IMR-90 (cell line): Measurements from ENCODE around the gene AAR2. TPM values are rescaled to one million over a fixed set of nuclear protein-coding genes. Genes with fewer than 3 reads are reported as not detected.

Experiments
- ATAC-seq: fragments of 200-7000 bp; cut with Tn5 transposase; 2 replicates; pipeline ENCODE4 v1.9.1; 2020; ENCODE audit warnings: low read depth, mild to moderate bottlenecking, moderate library complexity
- BruUV-seq: library from RNA; stranded (reverse); fragments of 400-500 nt; replicated peaks from 2 replicates; lab custom pipeline; 2021; lab: Mats Ljungman, UMichigan
- CTCF ChIA-PET: fragments of 300-600 bp; formaldehyde crosslinking; extraction: SDS; loops from one replicate; lab custom pipeline; 2021; ENCODE audit warnings: antibody characterized with exemption; lab: Yijun Ruan, JAX
- POLR2A ChIA-PET: fragments of 300-600 bp; sonication (Branson Sonifier 250); formaldehyde crosslinking; loops from one replicate; lab custom pipeline; 2022; ENCODE audit warnings: antibody characterized with exemption; ENCODE audit not compliant: unreplicated experiment; lab: Charles Lee
- DNase-seq: peaks from one replicate; pipeline ENCODE4 v3.0.0; 2013
- H2AFZ ChIP-seq: replicated peaks from 2 replicates; pipeline ENCODE3; 2013; ENCODE audit warnings: low read length, mild to moderate bottlenecking; ENCODE audit not compliant: poor library complexity
- H2AK5ac ChIP-seq: 2 replicates; pipeline ENCODE4 v1.6.1; 2013; ENCODE audit warnings: low read depth, low read length, inconsistent platforms
- H2AK9ac ChIP-seq: replicated peaks from 2 replicates; pipeline ENCODE3; 2013; ENCODE audit warnings: mild to moderate bottlenecking, low read depth, low read length, moderate library complexity; ENCODE audit not compliant: poor library complexity
- H2BK120ac ChIP-seq: 2 replicates; pipeline ENCODE4 v1.6.1; 2013; ENCODE audit warnings: low read depth, low read length, inconsistent platforms
- H2BK15ac ChIP-seq: 3 replicates; pipeline ENCODE4 v1.6.1; 2013; ENCODE audit warnings: low read depth, low read length, inconsistent platforms
- H2BK20ac ChIP-seq: 2 replicates; pipeline ENCODE4 v1.6.1; 2013; ENCODE audit warnings: low read depth, mild to moderate bottlenecking, inconsistent platforms, low read length, moderate library complexity
- H2BK5ac ChIP-seq: 2 replicates; pipeline ENCODE4 v1.6.1; 2013; ENCODE audit warnings: mild to moderate bottlenecking, low read depth, low read length, inconsistent platforms; ENCODE audit not compliant: poor library complexity, severe bottlenecking
- H3K14ac ChIP-seq: replicated peaks from 2 replicates; pipeline ENCODE4 v1.6.1; 2013; ENCODE audit warnings: low read depth, low read length, inconsistent platforms
- H3K18ac ChIP-seq: 2 replicates; pipeline ENCODE4 v1.6.1; 2013; ENCODE audit warnings: low read depth, low read length, control low read depth
- H3K23ac ChIP-seq: 2 replicates; pipeline ENCODE4 v1.6.1; 2013; ENCODE audit warnings: low read depth, low read length, inconsistent platforms
- H3K27ac ChIP-seq: 2 replicates; pipeline ENCODE4 v1.5.1; 2013; ENCODE audit warnings: mild to moderate bottlenecking, control low read depth, low read length; ENCODE audit not compliant: insufficient read depth
- H3K27me3 ChIP-seq: 2 replicates; pipeline ENCODE4 v1.6.1; 2013; ENCODE audit warnings: low read length; ENCODE audit not compliant: control insufficient read depth, insufficient read depth
- H3K36me3 ChIP-seq: 2 replicates; pipeline ENCODE4 v1.6.1; 2013; ENCODE audit warnings: low read length, mixed read lengths; ENCODE audit not compliant: control insufficient read depth, insufficient read depth
- H3K4ac ChIP-seq: 2 replicates; pipeline ENCODE4 v1.6.1; 2013; ENCODE audit warnings: low read depth, low read length, inconsistent platforms
- H3K4me1 ChIP-seq: 2 replicates; pipeline ENCODE4 v1.6.1; 2013; ENCODE audit warnings: low read length, mixed read lengths; ENCODE audit not compliant: control insufficient read depth, insufficient read depth
- H3K4me2 ChIP-seq: 2 replicates; pipeline ENCODE4 v1.6.1; 2013; ENCODE audit warnings: low read depth, mild to moderate bottlenecking, control low read depth, low read length, moderate library complexity
- H3K4me3 ChIP-seq: 2 replicates; pipeline ENCODE4 v1.5.1; 2013; ENCODE audit warnings: low read depth, mild to moderate bottlenecking, control low read depth, low read length, moderate library complexity; ENCODE audit not compliant: insufficient read depth
- H3K56ac ChIP-seq: 2 replicates; pipeline ENCODE4 v1.6.1; 2013; ENCODE audit warnings: low read length, inconsistent platforms; ENCODE audit not compliant: insufficient read depth; ENCODE audit errors: extremely low read depth
- H3K79me1 ChIP-seq, 2 experiments: 2 replicates each; pipeline ENCODE4 v1.6.1; 2013; ENCODE audit warnings: low read length in 2 of 2, inconsistent platforms in 1 of 2, low read depth in 1 of 2
- H3K9ac ChIP-seq: 2 replicates; pipeline ENCODE4 v1.6.1; 2013; ENCODE audit warnings: low read depth, low read length, control low read depth
- H3K9me1 ChIP-seq: 2 replicates; pipeline ENCODE4 v1.6.1; 2013; ENCODE audit warnings: low read length, inconsistent platforms; ENCODE audit not compliant: insufficient read depth
- H3K9me3 ChIP-seq: 2 replicates; pipeline ENCODE4 v1.6.1; 2013; ENCODE audit warnings: low read length; ENCODE audit not compliant: control insufficient read depth, insufficient read depth
- H4K20me1 ChIP-seq: 2 replicates; pipeline ENCODE4 v1.6.1; 2013; ENCODE audit warnings: low read length, inconsistent platforms; ENCODE audit not compliant: insufficient read depth
- H4K5ac ChIP-seq: 2 replicates; pipeline ENCODE4 v1.6.1; 2013; ENCODE audit warnings: mild to moderate bottlenecking, low read depth, low read length, control low read depth
- H4K8ac ChIP-seq, 2 experiments: 2 replicates each; pipeline ENCODE4 v1.6.1; 2013; ENCODE audit warnings: low read depth in 2 of 2, low read length in 2 of 2, control low read depth in 1 of 2, inconsistent platforms in 1 of 2
- H4K91ac ChIP-seq: 2 replicates; pipeline ENCODE4 v1.6.1; 2013; ENCODE audit warnings: low read depth, low read length, inconsistent platforms; ENCODE audit not compliant: insufficient read depth
- FOS ChIP-seq: fragments of 150-350 bp; IDR thresholded peaks from 2 replicates; pipeline ENCODE4 v1.6.1; 2016; ENCODE audit warnings: low read depth, low read length
- MXI1 ChIP-seq: IDR thresholded peaks from 2 replicates; pipeline ENCODE4 v1.6.1; 2012; ENCODE audit warnings: low read depth, mild to moderate bottlenecking, low read length, moderate library complexity, borderline replicate concordance
- NFE2L2 ChIP-seq: fragments of 150-350 bp; IDR thresholded peaks from 2 replicates; pipeline ENCODE4 v1.6.1; 2016; ENCODE audit warnings: low read depth, mild to moderate bottlenecking, low read length
- WGBS, 2 experiments: methylation state at CpG; one replicate each; pipeline versions ENCODE4 v1.1.5 to v1.1.7; 2013; ENCODE audit warnings: missing lambda C conversion rate in 2 of 2; ENCODE audit not compliant: insufficient read length in 1 of 2; ENCODE audit errors: extremely low coverage in 2 of 2; 5-methylcytosine and 5-hydroxymethylcytosine counted together
- dilution Hi-C: fragments of 300-500 bp; cut with HindIII; formaldehyde crosslinking; loops from one replicate; pipeline ENCODE4 v1.14.3; 2018; ENCODE audit warnings: low sequenced_read_pairs; ENCODE audit not compliant: unreplicated experiment
- in situ Hi-C: fragments of 300-500 bp; cut with MboI; formaldehyde crosslinking; loops from 3 replicates; pipeline ENCODE4 v1.14.3; 2019; ENCODE audit warnings: low sequenced_read_pairs, inconsistent platforms, mixed read lengths
- intact Hi-C: fragments of 100-400 bp; cut with micrococcal nuclease; formaldehyde crosslinking; loops from 2 replicates; pipeline ENCODE4 v1.10.0; 2022
- polyA plus RNA-seq, 3 experiments: library from polyadenylated mRNA; depleted of rRNA; stranded (reverse); fragments of >200 nt; gene quantifications; 2 replicates each; pipeline ENCODE4 v1.2.3, GENCODE V29; 2012; ENCODE audit warnings: low replicate concordance in 1 of 3
- total RNA-seq: library from RNA; depleted of rRNA; stranded (reverse); fragments of >200 nt; gene quantifications from 2 replicates; pipeline ENCODE4 v1.2.3, GENCODE V29; 2012

AAR2 gene
- total and polyA plus RNA-seq, 2 of the 4 experiments (the other 2 are of a cell fraction) = 28.2 to 35.8 TPM

DNA sequence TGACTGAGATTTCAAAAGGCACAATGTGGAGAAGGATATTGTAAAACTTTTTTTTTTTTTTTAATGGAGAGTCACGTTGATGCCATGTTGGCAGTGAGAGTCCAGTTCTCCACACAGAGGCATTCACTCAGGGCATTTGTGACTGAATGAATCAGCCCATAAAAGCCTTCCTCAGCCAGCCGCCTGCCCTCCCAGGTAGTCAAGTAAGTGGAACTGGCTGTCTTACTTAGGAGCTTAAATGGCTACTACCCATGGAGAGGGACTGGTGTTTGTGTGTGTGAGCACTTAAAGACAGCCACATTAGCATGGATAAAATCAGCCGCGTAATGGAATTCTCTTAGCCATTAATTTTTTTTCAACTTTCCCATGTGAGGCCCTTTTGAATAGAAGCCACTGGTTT, 12.6 kb downstream of the AAR2 start:
- intact Hi-C loops = no loop called here
- Histone ChIP-seq H3K79me1 (peaks cover 32 to 43% of the 10 kb centered on the region in 2 experiments), H4K8ac (no peak overlapping the region), H3K27me3 (no peaks in the 10 kb centered on the region), H3K14ac (no peak overlapping the region), H2AK5ac (no peak overlapping the region), H2BK120ac (no peak overlapping the region), H3K27ac (no peak overlapping the region), H3K4me3 (no peak overlapping the region), H2BK5ac (no peak overlapping the region), H3K23ac (no peak overlapping the region), H4K91ac (no peak overlapping the region), H2AK9ac (no peak overlapping the region), H3K56ac (no peak overlapping the region), H3K4me1 (no peaks in the 10 kb centered on the region), H4K5ac (no peak overlapping the region), H4K20me1 (peaks cover 21% of the 10 kb centered on the region), H2AFZ (no peak overlapping the region), H3K9me1 (peaks cover 6% of the 10 kb centered on the region; the same call in 1 of the 2 replicates), H3K9ac (no peak overlapping the region), H3K4me2 (no peak overlapping the region), H2BK15ac (no peak overlapping the region), H3K18ac (no peak overlapping the region), H3K9me3 (no peaks in the 10 kb centered on the region), H3K4ac (no peak overlapping the region), H2BK20ac (no peak overlapping the region), H3K36me3 (peaks cover 57% of the 10 kb centered on the region)
- ChIA-PET CTCF (no interaction called here), POLR2A (no interaction called here)
- DNase-seq (no peak), ATAC-seq (no peak)
- no TSS peak for BruUV-seq
- dilution Hi-C loops = no loop called here
- in situ Hi-C loops = no loop called here
- WGBS, 2 experiments = no CpG with 5 or more reads among the region's 4 CpGs
- TF ChIP-seq FOS (no peak), MXI1 (no peak), NFE2L2 (no peak)
